Activated naive CD4-positive, alpha-beta T cell treated with anti-CD3 and anti-CD28 coated beads for 36 hours (primary cell): Measurements from ENCODE around the gene QPCTL. TPM values are rescaled to one million over a fixed set of nuclear protein-coding genes. Genes with fewer than 3 reads are reported as not detected.
A peak's percentile ranks its signal among the peaks of the same experiment; 100 is the strongest.

ENCODE experiments used
- CTCF ChIA-PET: fragments of 350-600 bp; sonication (Branson Sonifier 250); formaldehyde crosslinking; loops from one replicate; lab custom pipeline; 2021; ENCODE audit warnings: antibody characterized with exemption; lab: Charles Lee
- DNase-seq: peaks from one replicate; pipeline ENCODE4 v3.0.0-alpha.2; 2020
- H3K27ac Mint-ChIP-seq: one replicate; pipeline ENCODE4 v1.8.0; 2021; ENCODE audit warnings: mild to moderate bottlenecking, mixed read lengths
- H3K27me3 Mint-ChIP-seq: one replicate; pipeline ENCODE4 v1.8.0; 2021; ENCODE audit warnings: low read depth, mixed read lengths
- H3K36me3 Mint-ChIP-seq: one replicate; pipeline ENCODE4 v1.8.0; 2021; ENCODE audit warnings: low read depth, mixed read lengths
- H3K4me1 Mint-ChIP-seq: one replicate; pipeline ENCODE4 v1.8.0; 2021; ENCODE audit warnings: low read depth, mixed read lengths
- H3K4me3 Mint-ChIP-seq: one replicate; pipeline ENCODE4 v1.8.0; 2021; ENCODE audit warnings: mild to moderate bottlenecking, moderate library complexity, mixed read lengths
- H3K9me3 Mint-ChIP-seq: one replicate; pipeline ENCODE4 v1.8.0; 2021; ENCODE audit warnings: mixed read lengths
- intact Hi-C: fragments of 100-400 bp; cut with micrococcal nuclease; formaldehyde crosslinking; loops from one replicate; pipeline ENCODE4 v1.15.1; 2023
- total RNA-seq, 2 experiments: library from RNA; stranded (reverse); gene quantifications; one replicate each; pipeline ENCODE4 v1.2.3, GENCODE V29; 2021

QPCTL gene
- total RNA-seq, result 10 to 100 TPM; 12.0 to 14.1 TPM

DNA sequence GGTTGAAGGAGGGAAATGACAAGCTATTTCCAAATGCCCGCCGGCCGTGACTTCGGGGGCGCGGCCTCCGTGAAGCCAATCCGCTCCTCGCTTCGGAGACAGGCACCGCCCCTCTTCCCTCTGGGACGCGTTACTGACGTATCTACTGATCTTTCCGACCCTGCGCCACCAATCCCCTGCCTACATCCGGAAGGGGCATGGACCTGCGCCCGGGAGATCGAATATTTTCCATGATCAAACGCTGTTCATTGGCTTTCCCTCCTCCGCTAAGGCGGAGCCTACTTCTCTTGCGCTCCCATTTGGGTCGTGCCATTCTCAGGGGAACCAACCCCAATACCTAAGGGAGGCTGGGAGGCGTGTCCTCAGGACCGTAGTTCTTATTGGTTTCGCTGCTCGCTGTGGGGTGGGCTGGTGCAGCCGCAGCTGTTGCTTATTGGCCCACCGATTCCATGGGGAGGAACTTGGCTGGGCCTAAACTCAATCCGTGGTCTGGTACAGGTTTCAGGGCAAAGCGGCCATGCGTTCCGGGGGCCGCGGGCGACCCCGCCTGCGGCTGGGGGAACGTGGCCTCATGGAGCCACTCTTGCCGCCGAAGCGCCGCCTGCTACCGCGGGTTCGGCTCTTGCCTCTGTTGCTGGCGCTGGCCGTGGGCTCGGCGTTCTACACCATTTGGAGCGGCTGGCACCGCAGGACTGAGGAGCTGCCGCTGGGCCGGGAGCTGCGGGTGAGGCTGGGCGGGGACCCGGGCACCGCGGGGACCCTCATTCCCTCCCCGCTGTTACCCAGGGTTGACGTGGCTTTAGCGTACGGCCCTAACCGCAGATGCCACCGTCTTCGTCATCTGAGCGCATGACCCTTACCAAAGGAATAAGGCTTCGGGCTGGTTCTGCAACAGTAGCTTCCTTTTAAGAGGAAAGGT lies at the start of gene QPCTL:
Gene QPCTL, plus strand, starts transcription at position 480 of the 919 bp plus-strand sequence. Its CDS starts 38 bp downstream, at position 518.
- Mint-ChIP-seq H3K27me3 (no peaks in the 10 kb centered on the region), H3K27ac (peak within 1 kb of the TSS; percentile 98), H3K36me3 (peaks cover 42% of the 10 kb centered on the region), H3K9me3 (no peaks in the 10 kb centered on the region), H3K4me3 (peak within 1 kb of the TSS; percentile 97), H3K4me1 (peaks cover 34% of the 10 kb centered on the region)
- peak; percentile 98 for DNase-seq
- CTCF ChIA-PET, result interaction anchor here (0.6 to 6.0 kb wide), 22 partner anchors 9 to 253 kb away, joined by 3 to 73 read pairs (median 4); partner anchors contain the start of gene FBXO46
- intact Hi-C loops, result loop anchor here (1.0 to 10.0 kb wide), 16 partner anchors 11 to 518 kb away; partner anchors contain the start of genes BLOC1S3, CCDC61, DMWD and ERCC1

- Mint-ChIP-seq H3K4me1 (peaks cover 46% of the 10 kb centered on the region), H3K9me3 (no peaks in the 10 kb centered on the region), H3K27ac (peak overlapping the region; percentile 99), H3K27me3 (peaks cover 3% of the 10 kb centered on the region), H3K4me3 (peak overlapping the region; percentile 65), H3K36me3 (peaks cover 16% of the 10 kb centered on the region)
- CTCF ChIA-PET, result interaction anchor here (0.5 to 2.9 kb wide), 18 partner anchors 9 to 726 kb away, joined by 3 to 38 read pairs (median 4); no protein-coding TSS in a partner anchor
- DNase-seq, result peak; percentile 98
- intact Hi-C loops, result loop anchor here (1.0 to 10.0 kb wide), 7 partner anchors 29 to 198 kb away; partner anchors contain the start of genes RTN2 and VASP
These were observed 49.2 kb upstream of the QPCTL start for GRCh38 chr19:45643024-45643926.

DNA sequence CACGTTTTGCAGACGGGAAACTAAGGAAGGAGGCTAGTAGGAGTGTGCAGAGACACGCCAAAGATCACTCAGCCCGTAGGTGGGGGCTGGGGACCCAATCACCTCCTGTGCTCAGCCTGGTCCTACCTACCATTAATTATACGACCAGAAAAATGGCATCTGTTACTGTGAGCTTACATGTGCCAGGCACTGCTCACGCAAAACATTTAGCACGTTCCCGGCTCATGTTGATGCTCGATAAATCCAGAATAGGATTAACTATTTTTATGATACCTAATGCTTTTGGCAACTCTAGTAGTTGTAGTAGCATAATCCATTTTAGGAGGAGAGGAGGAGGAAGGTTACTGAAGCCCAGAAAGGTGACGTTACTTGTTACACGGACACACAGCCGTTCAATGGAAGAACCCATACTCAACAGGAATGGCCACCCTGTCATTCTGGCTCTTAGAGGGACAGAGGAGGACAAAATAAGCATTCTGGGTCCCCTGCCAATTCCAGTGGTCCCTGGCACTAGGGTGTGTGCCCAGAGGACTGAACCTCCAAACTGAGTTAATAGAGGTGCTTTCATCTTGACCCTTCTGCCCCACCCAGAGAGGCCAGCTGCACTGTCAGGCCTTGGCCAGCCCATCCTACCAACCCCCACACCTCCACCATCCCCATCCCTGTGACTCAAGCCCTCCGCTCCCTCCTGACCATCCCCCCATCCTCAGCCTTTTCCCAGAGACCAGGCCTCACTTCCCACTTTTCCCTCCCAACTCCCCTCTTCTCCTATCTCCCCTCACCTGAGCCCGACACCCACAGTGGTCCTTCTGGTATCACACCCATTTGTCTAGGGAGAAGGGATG lies 48.3 kb upstream of the QPCTL start:
- Mint-ChIP-seq H3K4me3 (peak overlapping the region; percentile 65), H3K27me3 (peaks cover 3% of the 10 kb centered on the region), H3K27ac (peak overlapping the region; percentile 99), H3K4me1 (peaks cover 37% of the 10 kb centered on the region), H3K36me3 (peaks cover 10% of the 10 kb centered on the region), H3K9me3 (no peaks in the 10 kb centered on the region)
- CTCF ChIA-PET, result interaction anchor here (0.6 to 2.9 kb wide), 9 partner anchors 10 to 205 kb away, joined by 3 to 10 read pairs (median 5); no protein-coding TSS in a partner anchor
- DNase-seq, result no peak
- intact Hi-C loops, result loop anchor here (1.0 to 10.0 kb wide), 7 partner anchors 30 to 199 kb away; partner anchors contain the start of genes RTN2 and VASP

GRCh38 chr19:45645068-45645630 lies 47.3 kb upstream of the QPCTL start:
- Mint-ChIP-seq H3K27me3 (peaks cover 3% of the 10 kb centered on the region), H3K27ac (no peak overlapping the region), H3K4me1 (peaks cover 34% of the 10 kb centered on the region), H3K9me3 (no peaks in the 10 kb centered on the region), H3K4me3 (peak overlapping the region; percentile 78), H3K36me3 (peaks cover 7% of the 10 kb centered on the region)
- CTCF ChIA-PET, result interaction anchor here (1.0 to 2.9 kb wide), 2 partner anchors 87 to 150 kb away, joined by 3 to 8 read pairs; no protein-coding TSS in a partner anchor
- intact Hi-C loops, result loop anchor here (10.0 kb wide), 1 partner anchor 200 kb away; no protein-coding TSS in a partner anchor
- DNase-seq, result peak; percentile 37

GRCh38 chr19:45645631-45646344 lies 46.7 kb upstream of the QPCTL start:
- peaks cover 5% of the 10 kb centered on the region for H3K36me3 Mint-ChIP-seq
- H3K27me3 Mint-ChIP-seq, result peaks cover 3% of the 10 kb centered on the region
- peaks cover 31% of the 10 kb centered on the region for H3K4me1 Mint-ChIP-seq
- DNase-seq, result peak; percentile 88
- H3K4me3 Mint-ChIP-seq, result peak overlapping the region; percentile 78
- intact Hi-C loops, result loop anchor here (10.0 kb wide), 1 partner anchor 201 kb away; no protein-coding TSS in a partner anchor
- peak overlapping the region; percentile 63 for H3K27ac Mint-ChIP-seq
- CTCF ChIA-PET, result interaction anchor here (1.0 to 2.9 kb wide), 3 partner anchors 87 to 151 kb away, joined by 3 to 8 read pairs (median 5); partner anchors contain the start of gene SIX5
- H3K9me3 Mint-ChIP-seq, result no peaks in the 10 kb centered on the region

- H3K4me1 Mint-ChIP-seq, result peaks cover 26% of the 10 kb centered on the region
- CTCF ChIA-PET, result interaction anchor here (1.0 to 2.9 kb wide), 3 partner anchors 88 to 151 kb away, joined by 3 to 8 read pairs (median 5); partner anchors contain the start of gene SIX5
- peak overlapping the region; percentile 78 for H3K4me3 Mint-ChIP-seq
- no peak for DNase-seq
- H3K27ac Mint-ChIP-seq, result peak overlapping the region; percentile 63
- H3K9me3 Mint-ChIP-seq, result no peaks in the 10 kb centered on the region
- intact Hi-C loops, result loop anchor here (10.0 kb wide), 1 partner anchor 202 kb away; no protein-coding TSS in a partner anchor
- peaks cover under 1% of the 10 kb centered on the region for H3K36me3 Mint-ChIP-seq
- H3K27me3 Mint-ChIP-seq, result peaks cover 3% of the 10 kb centered on the region
These were observed 46.1 kb upstream of the QPCTL start for GRCh38 chr19:45646345-45646698.

- Mint-ChIP-seq H3K27ac (no peak overlapping the region), H3K4me1 (peaks cover 8% of the 10 kb centered on the region), H3K9me3 (no peaks in the 10 kb centered on the region), H3K36me3 (no peaks in the 10 kb centered on the region), H3K4me3 (no peak overlapping the region), H3K27me3 (no peaks in the 10 kb centered on the region)
- DNase-seq, result no peak
- CTCF ChIA-PET, result no interaction called here
- intact Hi-C loops, result no loop called here
These were observed 41.7 kb upstream of the QPCTL start for GRCh38 chr19:45650722-45651121.

- intact Hi-C loops, result no loop called here
- DNase-seq, result no peak
- Mint-ChIP-seq H3K27ac (no peak overlapping the region), H3K4me1 (no peaks in the 10 kb centered on the region), H3K36me3 (no peaks in the 10 kb centered on the region), H3K9me3 (no peaks in the 10 kb centered on the region), H3K4me3 (no peak overlapping the region), H3K27me3 (no peaks in the 10 kb centered on the region)
- CTCF ChIA-PET, result no interaction called here
These were observed 38.8 kb upstream of the QPCTL start for GRCh38 chr19:45653634-45654033.

DNA sequence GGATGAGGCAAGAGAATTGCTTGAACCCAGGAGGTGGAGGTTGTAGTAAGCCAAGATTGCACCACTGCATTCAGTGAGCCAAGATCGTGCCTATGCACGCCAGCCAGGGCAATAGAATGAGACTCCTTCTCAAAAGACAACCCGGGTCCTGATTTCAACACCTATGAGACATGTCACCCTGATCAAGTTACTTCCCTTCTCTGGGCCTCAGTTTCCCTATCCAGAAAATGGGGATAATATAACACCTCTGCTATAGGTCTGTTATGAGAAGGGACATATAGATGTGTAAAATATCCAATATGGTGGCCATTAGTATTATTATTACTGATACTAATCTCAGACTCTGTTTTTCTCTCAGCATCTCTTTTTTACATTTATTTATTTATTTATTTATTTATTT lies 37.4 kb upstream of the QPCTL start:
- no peak overlapping the region for H3K27ac Mint-ChIP-seq
- H3K36me3 Mint-ChIP-seq, result no peaks in the 10 kb centered on the region
- DNase-seq, result no peak
- no peak overlapping the region for H3K4me3 Mint-ChIP-seq
- intact Hi-C loops, result no loop called here
- CTCF ChIA-PET, result no interaction called here
- no peaks in the 10 kb centered on the region for H3K27me3 Mint-ChIP-seq
- H3K9me3 Mint-ChIP-seq, result no peaks in the 10 kb centered on the region
- H3K4me1 Mint-ChIP-seq, result no peaks in the 10 kb centered on the region

DNA sequence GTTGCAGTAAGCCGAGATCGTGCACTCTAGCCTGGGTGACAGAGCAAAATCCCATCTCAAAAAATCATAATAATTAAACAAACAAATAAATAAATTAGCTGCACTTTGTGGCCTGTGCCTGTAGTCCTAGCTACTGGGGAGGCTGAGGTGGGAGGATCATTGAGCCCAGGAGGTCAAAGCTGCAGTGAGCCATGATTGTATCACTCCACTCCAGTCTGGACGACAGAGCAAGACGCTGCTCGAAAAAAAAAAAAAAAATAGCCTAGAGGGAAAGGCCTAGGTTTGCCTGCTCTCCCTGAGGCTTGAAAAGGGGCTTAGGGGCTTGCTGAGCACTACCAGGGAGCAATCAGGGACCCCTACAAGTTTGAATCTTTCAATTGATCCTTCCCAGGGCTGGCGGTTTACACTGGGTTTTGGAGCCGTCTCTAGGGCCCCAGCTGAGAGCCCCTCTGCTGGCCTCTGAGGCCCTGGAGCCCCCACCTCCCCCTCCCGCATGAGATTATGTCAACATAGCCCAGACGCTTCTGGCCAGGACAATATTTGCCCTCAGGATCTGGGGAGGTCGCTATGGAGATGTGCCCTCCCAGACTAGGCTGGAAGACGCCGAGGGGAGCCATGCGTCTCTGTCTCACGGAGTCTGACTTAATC lies 34.8 kb upstream of the QPCTL start:
- intact Hi-C loops, result no loop called here
- Mint-ChIP-seq H3K4me1 (no peaks in the 10 kb centered on the region), H3K36me3 (no peaks in the 10 kb centered on the region), H3K27ac (no peak overlapping the region), H3K9me3 (no peaks in the 10 kb centered on the region), H3K27me3 (no peaks in the 10 kb centered on the region), H3K4me3 (no peak overlapping the region)
- no peak for DNase-seq
- CTCF ChIA-PET, result no interaction called here
